GM21723 (cell line): Measurements from ENCODE around the gene SGSM2.

Experiments
- ATAC-seq: cut with Tn5 transposase; IDR thresholded peaks from one replicate; pipeline ENCODE4 v1.9.1; 2021; ENCODE audit warnings: mild to moderate bottlenecking, moderate library complexity; ENCODE audit not compliant: unreplicated experiment

SGSM2 gene

DNA sequence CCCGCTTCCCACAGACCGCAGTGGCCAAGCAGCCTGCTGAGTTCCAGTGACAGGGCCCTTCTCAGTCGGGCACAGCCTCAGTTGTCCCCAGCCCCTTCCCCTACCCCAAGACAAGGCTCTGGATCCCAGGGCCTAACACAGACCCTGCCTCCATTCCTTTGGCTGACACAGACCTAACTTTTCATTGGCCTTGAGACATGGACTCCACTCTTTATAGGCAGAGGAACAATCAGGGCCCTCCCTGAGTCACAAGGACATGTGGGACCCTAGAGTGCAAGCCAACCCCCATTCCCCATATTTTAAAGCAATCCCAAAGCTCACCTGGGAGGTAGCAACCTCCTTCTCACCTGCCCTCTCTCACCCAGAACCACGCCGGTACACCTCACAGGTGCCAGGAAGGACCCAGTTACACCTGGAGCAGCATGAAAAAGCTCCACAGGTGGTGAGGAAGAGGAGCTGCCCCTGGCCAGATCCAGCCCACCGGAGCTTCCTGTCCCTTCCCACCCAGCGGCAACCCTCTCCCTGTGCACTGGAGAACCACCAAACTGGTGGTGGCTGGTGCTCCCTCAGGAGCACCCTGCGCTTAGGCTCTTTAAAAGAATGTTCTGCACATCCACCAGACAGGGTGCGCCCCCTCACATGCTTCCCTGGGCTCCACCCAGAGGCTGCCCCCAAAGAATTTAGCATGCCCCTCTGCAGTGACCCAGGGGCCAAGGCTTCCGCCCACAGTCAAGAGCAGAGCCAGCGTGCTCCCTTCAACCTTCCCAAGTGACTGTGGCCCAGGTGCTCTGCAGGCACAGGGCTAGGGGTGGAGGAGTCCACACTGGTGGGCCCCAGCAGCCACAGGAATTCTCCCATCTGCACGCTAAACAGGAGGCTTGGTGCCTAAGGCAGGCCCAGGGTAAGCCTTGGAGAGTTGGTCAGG is 60.2 kb downstream of the SGSM2 start:
- no peak for ATAC-seq

DNA sequence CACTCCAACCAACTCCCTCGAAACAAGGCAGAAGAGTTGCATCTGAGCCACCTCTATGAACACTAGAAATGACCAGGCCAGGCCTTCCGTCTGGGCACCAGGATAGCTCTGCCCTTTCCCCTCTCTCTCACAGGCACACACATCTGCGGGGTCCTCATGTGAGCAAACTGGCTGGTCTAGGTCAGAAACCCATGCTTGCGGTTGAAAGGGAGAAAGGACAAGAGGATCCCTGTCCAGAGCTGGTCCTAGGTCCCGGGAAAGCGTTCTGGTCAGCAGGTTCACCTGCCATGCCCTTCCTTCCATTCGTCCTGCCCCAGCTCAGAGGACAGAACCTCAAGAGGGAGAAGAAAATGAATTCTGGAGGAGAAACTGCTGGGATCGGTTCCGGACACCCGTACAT is 60.9 kb downstream of the SGSM2 start:
- ATAC-seq: no peak

GRCh38 chr17:2398655-2399571 is 61.6 kb downstream of the SGSM2 start:
- ATAC-seq: no peak

DNA sequence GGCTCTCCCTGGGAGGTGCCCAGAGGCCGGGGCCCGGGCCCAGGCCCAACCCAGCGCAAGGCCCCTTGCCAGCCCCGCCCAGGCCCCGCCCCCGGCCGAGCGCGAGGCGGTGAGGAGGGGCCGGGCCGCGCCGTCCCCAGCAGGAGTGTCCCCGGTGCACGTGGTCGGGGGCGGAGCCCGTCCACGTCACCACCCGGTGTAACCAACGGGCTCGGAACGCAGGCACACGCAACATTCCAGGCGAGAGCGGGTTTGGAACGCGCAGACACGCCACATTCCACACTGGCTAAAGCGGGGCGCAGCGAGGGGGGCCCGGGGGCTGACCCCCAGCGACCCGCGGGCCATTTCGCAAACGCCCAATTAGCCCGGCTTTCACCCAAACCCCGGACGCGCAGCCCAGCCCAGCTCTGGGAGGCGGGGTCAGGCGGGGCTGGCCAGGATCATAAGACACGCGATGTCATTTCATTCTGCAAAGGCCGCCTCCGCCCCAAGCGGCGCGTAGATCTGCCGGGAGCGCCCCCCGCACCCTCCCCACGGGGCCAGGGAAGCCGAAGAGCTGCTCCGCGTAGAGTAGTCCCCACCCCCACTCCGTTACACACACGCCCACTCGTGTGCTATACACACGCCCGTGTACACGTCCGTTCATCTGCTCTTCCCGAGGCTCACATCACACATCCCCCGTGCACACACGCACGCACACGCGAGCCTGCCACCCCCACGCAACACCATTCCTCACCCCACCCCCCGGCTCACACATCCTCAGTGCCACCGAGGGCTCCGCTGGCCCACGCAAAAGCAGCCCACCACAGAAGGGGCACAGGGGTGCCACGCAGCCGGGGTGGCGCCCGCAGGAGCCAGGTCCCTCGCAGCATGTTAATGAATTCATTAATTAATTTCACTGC is 62.5 kb downstream of the SGSM2 start:
- peak; percentile 34 for ATAC-seq

DNA sequence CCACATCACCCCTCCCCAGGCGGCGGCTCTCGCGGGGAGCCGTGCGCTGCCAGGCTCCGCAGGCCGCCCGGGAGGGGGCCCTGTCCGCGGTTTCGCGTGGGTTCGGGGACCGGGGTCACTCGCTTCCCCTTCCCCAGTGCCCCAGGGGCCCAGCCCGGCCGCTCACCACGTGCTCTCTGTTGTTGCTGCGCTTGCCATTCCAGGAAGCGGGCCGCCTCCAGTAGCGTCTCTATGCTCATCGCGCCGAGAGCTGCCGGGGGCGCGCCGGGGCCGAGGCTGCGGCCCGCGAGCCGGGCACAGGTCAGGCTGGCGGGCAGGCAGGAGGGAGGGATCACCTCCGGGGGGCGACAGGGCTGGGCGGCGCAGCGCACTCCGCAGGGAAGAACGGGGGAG is 63.2 kb downstream of the SGSM2 start:
- ATAC-seq: no peak

DNA sequence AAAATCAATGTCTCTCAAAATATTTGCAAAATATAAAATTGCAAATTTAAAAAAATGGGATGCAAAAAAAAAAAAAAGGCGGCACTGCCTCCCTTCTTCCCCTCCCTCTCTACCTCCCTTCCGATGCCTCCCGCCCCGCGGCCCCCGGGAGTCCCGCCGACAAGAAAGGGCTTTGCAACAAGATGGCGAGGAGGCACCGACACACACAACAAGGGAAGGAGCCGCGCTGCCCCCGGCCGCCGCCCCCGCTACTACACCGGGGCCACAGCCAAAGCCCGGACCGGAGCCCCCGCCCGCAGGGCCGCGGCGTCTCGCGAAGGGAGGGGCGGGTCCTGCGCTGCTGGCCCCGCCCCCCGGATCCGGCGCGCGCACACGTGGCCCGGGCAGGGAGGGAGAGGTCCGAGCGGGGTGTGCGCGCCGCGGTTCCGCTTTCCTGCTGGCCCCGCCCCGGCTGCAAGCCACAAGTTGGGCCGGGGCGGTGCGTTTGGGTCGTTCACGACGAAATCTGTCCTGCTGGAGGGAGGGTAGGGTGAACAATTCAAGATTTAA is 63.6 kb downstream of the SGSM2 start, which contains the start of gene MNT:
Gene MNT, minus strand, starts transcription at position 184 of the 549 bp plus-strand sequence. CDS start 348 bp downstream, outside the sequence.
- peak; percentile 35 for ATAC-seq

- peak; percentile 46 for ATAC-seq
Measured at GRCh38 chr17:2401426-2402221, 64.3 kb downstream of the SGSM2 start.

DNA sequence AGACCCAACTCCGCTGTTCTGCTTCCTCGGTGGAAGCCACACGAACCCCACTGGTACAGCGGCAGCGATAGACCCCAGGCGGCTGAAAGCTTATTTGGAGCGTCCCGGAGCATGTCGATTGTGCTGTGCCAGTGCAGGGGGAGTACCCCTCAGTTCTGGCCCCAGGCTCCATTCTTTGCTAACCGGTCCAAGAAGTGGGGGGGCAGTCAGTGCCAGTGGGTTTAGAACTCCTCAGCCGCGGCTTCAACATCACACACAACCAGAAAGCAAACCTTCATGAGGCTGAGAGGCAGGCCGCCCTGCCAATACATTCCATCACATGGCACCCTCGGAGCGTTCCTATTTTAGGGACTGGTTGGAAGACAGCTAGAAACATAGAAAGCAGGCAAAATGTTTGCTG is 65.2 kb downstream of the SGSM2 start:
- ATAC-seq: no peak

GRCh38 chr17:2403044-2403443 is 65.7 kb downstream of the SGSM2 start:
- no peak for ATAC-seq

GRCh38 chr17:2405247-2405926 is 68.1 kb downstream of the SGSM2 start:
- no peak for ATAC-seq

GRCh38 chr17:2406271-2406902 is 69.1 kb downstream of the SGSM2 start:
- ATAC-seq: no peak

GRCh38 chr17:2406903-2407790 is 69.8 kb downstream of the SGSM2 start:
- ATAC-seq: no peak

DNA sequence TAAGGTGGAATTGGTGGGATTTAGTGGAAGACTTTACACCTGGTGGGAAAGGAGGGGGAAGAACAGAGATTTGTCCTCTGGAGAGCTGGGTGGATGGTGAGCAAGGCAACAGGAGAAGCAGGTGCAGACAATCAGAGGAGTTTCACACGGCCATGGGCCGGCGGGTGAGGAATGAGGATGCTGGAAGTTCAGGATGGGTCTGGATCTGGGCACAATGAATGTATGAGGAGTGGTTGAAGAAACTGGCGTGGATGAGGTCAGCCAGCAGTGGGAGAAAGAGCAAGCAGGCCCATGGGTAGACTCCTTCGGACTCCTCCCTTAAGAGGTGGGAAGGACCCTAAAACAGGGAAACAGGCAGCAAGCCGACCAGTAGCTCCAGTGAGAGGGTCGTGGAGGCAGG is 73.7 kb downstream of the SGSM2 start:
- ATAC-seq: no peak

GRCh38 chr17:2412561-2413021 is 75.3 kb downstream of the SGSM2 start:
- ATAC-seq: no peak

GRCh38 chr17:2414446-2415064 is 77.3 kb downstream of the SGSM2 start:
- ATAC-seq: no peak

GRCh38 chr17:2415081-2415480 is 77.8 kb downstream of the SGSM2 start:
- no peak for ATAC-seq
